CD14-positive monocyte (primary cell): ENCODE results near the gene RRAD. TPM values are rescaled to one million over a fixed set of nuclear protein-coding genes. Genes with fewer than 3 reads are reported as not detected.

Experiments used
- DNase-seq, 3 donors: peaks; one replicate each; pipeline ENCODE4 v3.0.0-alpha.2; 2011 to 2022
- H2AFZ ChIP-seq: 2 replicates; pipeline ENCODE4 v1.6.0; 2012; ENCODE audit warnings: mild to moderate bottlenecking, low read depth, low read length, inconsistent platforms; ENCODE audit not compliant: insufficient read depth, poor library complexity, severe bottlenecking
- H3K27ac ChIP-seq, 2 donors: 1 replicate in 1 of 2; 2 replicates in 1 of 2; pipeline ENCODE4 v1.5.1; 2012 to 2013; ENCODE audit warnings: low read length in 2 of 2, control low read depth in 1 of 2, inconsistent platforms in 1 of 2, low read depth in 1 of 2, mild to moderate bottlenecking in 1 of 2
- H3K27me3 ChIP-seq, 2 donors: one replicate each; pipeline versions ENCODE4 v1.6.0 to v1.6.1; 2011 to 2013; ENCODE audit warnings: low read length in 2 of 2; ENCODE audit not compliant: control insufficient read depth in 2 of 2, insufficient read depth in 2 of 2
- H3K36me3 ChIP-seq, 2 donors: replicated peaks in 1 of 2; 1 replicate in 1 of 2; 2 replicates in 1 of 2; pipeline versions ENCODE4 v1.5.1 to v1.6.1; 2012 to 2013; ENCODE audit warnings: low read length in 2 of 2, control low read depth in 1 of 2, inconsistent platforms in 1 of 2, mild to moderate bottlenecking in 1 of 2; ENCODE audit not compliant: insufficient read depth in 2 of 2, control insufficient read depth in 1 of 2
- H3K4me1 ChIP-seq, 2 donors: 1 replicate in 1 of 2; 2 replicates in 1 of 2; pipeline versions ENCODE4 v1.5.1 to v1.6.1; 2012 to 2013; ENCODE audit warnings: low read length in 2 of 2, control low read depth in 1 of 2, inconsistent platforms in 1 of 2, mild to moderate bottlenecking in 1 of 2, moderate library complexity in 1 of 2; ENCODE audit not compliant: insufficient read depth in 2 of 2, control insufficient read depth in 1 of 2
- H3K4me2 ChIP-seq: replicated peaks from 2 replicates; pipeline ENCODE3; 2012; ENCODE audit warnings: low read length, moderate library complexity, mild to moderate bottlenecking; ENCODE audit not compliant: poor library complexity, severe bottlenecking; ENCODE audit errors: extremely low read depth
- H3K4me3 ChIP-seq, 3 experiments: fragments of 200-600 bp in 1 of 3; sonication (generic) in 1 of 3; replicated peaks in 1 of 3; 1 replicate in 2 of 3; 2 replicates in 1 of 3; pipeline ENCODE4 v1.5.1; 2011 to 2013; ENCODE audit warnings: low read length in 3 of 3, mild to moderate bottlenecking in 3 of 3, control low read depth in 2 of 3, low read depth in 2 of 3, inconsistent platforms in 1 of 3, moderate library complexity in 1 of 3
- H3K79me2 ChIP-seq: 2 replicates; pipeline ENCODE4 v1.6.0; 2012; ENCODE audit warnings: mild to moderate bottlenecking, control low read depth, inconsistent platforms, low read length, moderate library complexity; ENCODE audit not compliant: insufficient read depth
- H3K9ac ChIP-seq: 2 replicates; pipeline ENCODE4 v1.6.0; 2017; ENCODE audit warnings: low read length, mild to moderate bottlenecking; ENCODE audit not compliant: insufficient read depth, poor library complexity, severe bottlenecking
- H3K9me3 ChIP-seq, 2 donors: replicated peaks in 1 of 2; 1 replicate in 1 of 2; 2 replicates in 1 of 2; pipeline versions ENCODE4 v1.5.1 to v1.6.1; 2012 to 2013; ENCODE audit warnings: low read length in 2 of 2, control low read depth in 1 of 2; ENCODE audit not compliant: control insufficient read depth in 1 of 2, insufficient read depth in 1 of 2
- H4K20me1 ChIP-seq: 2 replicates; pipeline ENCODE4 v1.6.0; 2012; ENCODE audit warnings: mild to moderate bottlenecking, low read length, control low read depth, moderate library complexity; ENCODE audit not compliant: insufficient read depth
- H3K27ac Mint-ChIP-seq, 7 donors: one replicate each; pipeline ENCODE4 v1.8.0; 2020; ENCODE audit warnings: mild to moderate bottlenecking in 7 of 7, mixed read lengths in 7 of 7, moderate library complexity in 6 of 7, inconsistent platforms in 2 of 7
- H3K27me3 Mint-ChIP-seq, 3 donors: one replicate each; pipeline ENCODE4 v1.8.0; 2021 to 2022; ENCODE audit warnings: low read depth in 3 of 3, mild to moderate bottlenecking in 3 of 3, mixed read lengths in 3 of 3, moderate library complexity in 3 of 3, inconsistent platforms in 1 of 3
- H3K36me3 Mint-ChIP-seq, 2 donors: one replicate each; pipeline ENCODE4 v1.8.0; 2020; ENCODE audit warnings: mixed read lengths in 2 of 2, inconsistent platforms in 1 of 2, mild to moderate bottlenecking in 1 of 2
- H3K4me1 Mint-ChIP-seq: one replicate; pipeline ENCODE4 v1.8.0; 2020; ENCODE audit warnings: mild to moderate bottlenecking, mixed read lengths
- H3K4me3 Mint-ChIP-seq, 2 donors: one replicate each; pipeline ENCODE4 v1.8.0; 2020; ENCODE audit warnings: mild to moderate bottlenecking in 2 of 2, mixed read lengths in 2 of 2, moderate library complexity in 1 of 2
- H3K9me3 Mint-ChIP-seq, 7 donors: one replicate each; pipeline ENCODE4 v1.8.0; 2020 to 2022; ENCODE audit warnings: mixed read lengths in 7 of 7, mild to moderate bottlenecking in 6 of 7, moderate library complexity in 6 of 7, inconsistent platforms in 2 of 7
- CTCF ChIP-seq: fragments of 200-600 bp; IDR thresholded peaks from one replicate; pipeline ENCODE4 v1.8.0; 2022; ENCODE audit warnings: antibody characterized with exemption, mild to moderate bottlenecking
- WGBS: methylation state at CpG from one replicate; pipeline ENCODE4 v1.1.5; 2013; ENCODE audit warnings: missing lambda C conversion rate; ENCODE audit not compliant: insufficient coverage; 5-methylcytosine and 5-hydroxymethylcytosine counted together
- intact Hi-C, 2 donors: fragments of 100-400 bp; cut with micrococcal nuclease; formaldehyde crosslinking; loops; one replicate each; pipeline versions ENCODE4 v1.15.0 to v1.15.1; 2023
- polyA plus RNA-seq, 3 donors: library from polyadenylated mRNA; depleted of rRNA in 1 of 3; unstranded in 2 of 3; stranded (reverse) in 1 of 3; fragments of 300-500 nt in 2 of 3; fragments of >200 nt in 1 of 3; fragmentation: Illumina TruSeq in 2 of 3; gene quantifications; 1 replicate in 2 of 3; 2 replicates in 1 of 3; pipeline ENCODE4 v1.2.3, GENCODE V29; 2012 to 2021

RRAD gene
- polyA plus RNA-seq, 3 donors = 0.42 to 1.9 (median 0.55) TPM

GRCh38 chr16:66902648-66903543, 22.4 kb downstream of the RRAD start:
- no peaks in the 10 kb centered on the region for H4K20me1 ChIP-seq
- no peak for DNase-seq
- no peaks in the 10 kb centered on the region for H3K4me1 ChIP-seq
- H3K36me3 ChIP-seq = no peaks in the 10 kb centered on the region
- Mint-ChIP-seq H3K4me1 (peaks cover 4% of the 10 kb centered on the region), H3K27me3 (peaks cover 9 to 12% (median 11%) of the 10 kb centered on the region in 3 donors), H3K4me3 (no peak overlapping the region), H3K27ac (no peak overlapping the region), H3K9me3 (no peaks in the 10 kb centered on the region), H3K36me3 (no peaks in the 10 kb centered on the region)
- no peak for TF ChIP-seq CTCF
- H3K9me3 ChIP-seq = no peaks in the 10 kb centered on the region
- intact Hi-C loops = no loop called here
- no peak overlapping the region for H3K9ac ChIP-seq
- no peaks in the 10 kb centered on the region for H3K27me3 ChIP-seq
- no peak overlapping the region for H2AFZ ChIP-seq
- WGBS = 80% methylated on average over 6 of the region's 14 CpGs
- no peak overlapping the region for H3K27ac ChIP-seq
- H3K4me3 ChIP-seq = no peak overlapping the region
- H3K4me2 ChIP-seq = no peak overlapping the region
- no peaks in the 10 kb centered on the region for H3K79me2 ChIP-seq

DNA sequence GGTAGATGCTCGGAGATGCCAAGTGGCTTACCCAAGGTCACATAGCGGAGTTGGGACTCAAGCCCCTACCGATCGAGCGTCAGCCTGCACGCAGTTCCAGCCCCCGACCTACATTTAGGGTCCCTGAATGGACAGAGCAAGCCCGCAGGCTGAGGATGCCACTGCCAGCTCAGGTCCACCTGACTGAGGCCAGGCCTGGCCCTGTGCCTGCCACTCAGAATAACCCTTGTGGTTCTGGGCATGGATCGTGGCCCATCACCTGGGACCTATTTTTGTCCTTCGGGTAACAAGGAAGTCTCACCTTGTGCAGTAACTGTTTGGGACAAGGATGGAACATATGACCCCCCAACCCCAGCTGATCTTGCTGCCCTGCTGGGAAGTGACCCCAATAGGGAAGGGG, 23.7 kb downstream of the RRAD start:
- Mint-ChIP-seq H3K27ac (no peak overlapping the region), H3K27me3 (peaks cover 9% of the 10 kb centered on the region in 3 donors)

More for the DNA sequence above, 23.7 kb downstream of the RRAD start:
- no peaks in the 10 kb centered on the region for H3K9me3 Mint-ChIP-seq
- Histone ChIP-seq H3K79me2 (no peaks in the 10 kb centered on the region), H3K27me3 (no peaks in the 10 kb centered on the region), H2AFZ (no peak overlapping the region), H3K9ac (no peak overlapping the region), H3K27ac (no peak overlapping the region), H3K4me3 (no peak overlapping the region), H3K9me3 (no peaks in the 10 kb centered on the region), H4K20me1 (no peaks in the 10 kb centered on the region), H3K4me1 (no peaks in the 10 kb centered on the region), H3K4me2 (no peak overlapping the region), H3K36me3 (no peaks in the 10 kb centered on the region)
- peaks cover 4% of the 10 kb centered on the region for H3K4me1 Mint-ChIP-seq
- intact Hi-C loops = no loop called here
- DNase-seq = no peak
- 96% methylated on average over 10 of the region's 10 CpGs for WGBS
- H3K36me3 Mint-ChIP-seq = no peaks in the 10 kb centered on the region
- H3K4me3 Mint-ChIP-seq = no peak overlapping the region
- no peak for TF ChIP-seq CTCF
